NCI-H1048 (cell line): Measurements from ENCODE around the gene CTTNBP2.

ENCODE experiments used
- DNase-seq: peaks from one replicate; lab custom pipeline; 2025; lab: John Stamatoyannopoulos, UW

CTTNBP2 gene

DNA sequence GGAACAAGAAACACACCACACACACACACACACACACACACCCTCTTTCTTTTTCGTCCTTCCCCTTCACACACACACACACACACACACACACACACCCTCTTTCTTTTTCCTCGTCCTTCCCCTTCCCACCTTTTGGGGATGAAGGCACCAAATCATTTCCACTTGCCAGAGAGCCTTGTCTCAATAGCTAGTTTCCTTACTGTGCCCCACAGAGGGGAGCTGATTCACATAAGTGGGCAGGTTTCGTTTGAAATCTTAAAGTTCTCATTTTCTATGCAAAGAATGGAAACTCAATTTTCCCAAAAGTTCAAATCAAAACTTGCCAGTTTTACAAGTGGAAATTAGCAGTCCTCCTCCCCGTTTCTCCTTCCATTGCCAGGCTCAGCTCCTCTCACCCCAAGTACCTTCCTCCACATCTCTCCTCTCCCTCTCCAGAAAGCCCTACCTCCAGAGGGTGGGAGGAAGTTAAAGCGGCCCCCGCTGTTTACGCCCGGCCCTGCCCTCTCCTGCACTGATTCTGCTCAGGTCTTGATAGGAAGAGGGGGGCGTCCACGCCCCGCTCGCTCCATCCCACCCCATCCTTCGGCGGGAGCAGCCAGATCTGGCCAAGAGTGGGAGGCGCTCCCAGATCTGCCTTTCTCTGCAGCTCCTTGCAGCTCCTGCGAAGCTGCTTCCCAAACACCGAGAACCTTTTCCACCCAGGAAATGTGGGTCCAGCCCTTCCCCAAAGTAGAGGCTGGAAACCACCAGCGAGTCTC, 1.3 kb downstream of the CTTNBP2 start:
- DNase-seq: no peak

DNA sequence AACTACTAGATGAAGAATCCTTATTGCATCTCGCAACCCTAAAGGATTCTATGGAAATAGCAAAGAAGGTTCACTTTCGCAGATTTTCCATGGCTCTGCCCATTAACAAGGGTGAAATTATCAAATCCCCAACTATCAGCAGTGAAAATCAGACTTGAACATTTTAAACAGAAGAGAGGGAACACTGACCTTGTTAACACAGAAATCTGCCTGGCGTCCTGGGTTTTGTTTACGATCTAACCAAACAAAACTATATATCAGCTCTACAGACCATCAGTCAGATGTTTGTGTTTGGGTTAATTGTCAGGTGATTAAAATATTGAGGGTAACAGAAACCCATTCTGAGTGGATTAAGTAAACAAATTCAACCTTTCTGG, 1.9 kb downstream of the CTTNBP2 start:
- no peak for DNase-seq

DNA sequence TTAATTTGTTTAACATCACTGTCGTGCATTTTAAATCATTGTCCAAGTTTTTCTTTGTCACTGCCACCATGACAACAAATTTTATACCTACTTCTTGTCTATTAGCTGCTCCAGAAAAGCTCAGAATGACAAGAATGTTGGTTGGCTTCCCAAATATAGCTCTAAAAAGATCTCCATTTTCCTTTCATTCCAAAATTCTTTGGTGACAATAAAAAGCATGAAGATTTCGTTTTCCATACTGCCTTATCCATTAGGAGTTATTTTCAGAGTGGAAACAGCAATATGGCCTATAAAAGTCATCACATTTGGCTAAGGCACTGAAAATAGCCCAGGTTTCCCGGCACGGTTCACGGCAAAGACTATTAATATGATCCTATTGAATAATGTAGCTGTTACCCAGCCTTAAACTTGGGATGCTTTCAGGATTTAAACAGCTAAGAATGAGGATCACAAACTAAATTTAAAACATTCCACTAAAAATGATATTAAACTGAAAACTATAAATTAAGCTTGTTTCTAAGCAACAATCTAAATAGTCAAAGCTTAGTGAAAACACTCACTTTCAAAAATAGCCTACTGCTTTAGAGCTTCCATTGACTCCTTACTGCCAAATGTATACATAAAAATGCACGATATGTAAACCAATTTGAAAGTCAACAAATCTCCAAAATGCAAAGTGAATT, 2.7 kb downstream of the CTTNBP2 start:
- no peak for DNase-seq

DNA sequence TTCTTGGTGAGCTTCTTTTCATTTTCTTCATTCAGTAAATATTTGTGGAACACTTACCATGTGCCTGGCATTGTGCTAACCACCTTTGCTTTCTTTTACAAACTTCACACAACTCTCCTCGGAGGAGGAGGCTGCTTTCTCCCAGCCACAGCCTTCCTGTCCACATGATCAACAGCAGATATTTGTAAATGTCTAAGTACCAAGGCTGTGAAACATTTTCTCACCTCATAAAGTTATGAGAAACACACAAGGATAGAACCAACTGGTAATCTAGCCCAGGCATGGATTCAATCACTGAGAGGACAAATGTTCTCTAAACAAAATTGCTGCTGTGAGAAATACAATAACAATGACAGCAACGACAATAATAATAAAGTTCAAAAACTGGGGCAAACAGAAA, 3.9 kb downstream of the CTTNBP2 start:
- no peak for DNase-seq

DNA sequence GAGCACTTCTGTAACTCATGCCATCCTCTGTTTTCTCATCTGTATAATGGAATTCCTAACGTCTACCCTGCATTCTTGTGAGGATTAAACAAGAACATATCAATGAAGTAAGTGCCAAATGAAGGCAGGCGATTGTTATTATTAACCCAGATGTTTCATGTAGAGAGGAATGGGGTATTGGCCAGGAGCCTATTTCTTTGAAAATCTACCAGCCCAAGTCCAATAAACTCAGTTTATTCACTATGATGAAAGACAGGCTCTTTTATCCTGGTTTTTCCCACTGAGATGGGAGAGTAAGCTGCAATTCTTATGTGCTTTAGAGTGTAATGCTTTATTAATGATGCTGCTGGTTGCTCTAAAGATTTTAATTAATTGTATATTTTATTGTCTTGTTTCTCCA, 9.6 kb downstream of the CTTNBP2 start:
- DNase-seq: no peak

DNA sequence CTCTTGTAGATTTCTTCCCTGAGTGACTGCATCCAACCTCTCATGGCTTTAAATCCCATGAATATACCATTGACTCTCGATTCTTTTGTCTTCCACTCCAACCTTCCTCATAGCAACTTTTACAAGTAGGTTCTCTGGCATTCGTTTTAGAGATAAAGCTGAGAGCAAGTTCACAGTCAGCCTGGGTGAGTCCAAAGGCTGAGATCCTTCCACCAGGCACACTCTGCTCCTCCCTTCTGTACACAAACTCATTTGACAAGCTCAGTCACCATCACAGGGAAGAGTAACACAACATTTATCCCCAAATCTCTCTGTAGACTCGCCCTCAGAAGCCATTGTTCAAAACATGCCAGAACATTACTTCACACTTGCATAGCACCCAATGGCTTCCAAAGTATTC, 10.9 kb downstream of the CTTNBP2 start:
- no peak for DNase-seq

DNA sequence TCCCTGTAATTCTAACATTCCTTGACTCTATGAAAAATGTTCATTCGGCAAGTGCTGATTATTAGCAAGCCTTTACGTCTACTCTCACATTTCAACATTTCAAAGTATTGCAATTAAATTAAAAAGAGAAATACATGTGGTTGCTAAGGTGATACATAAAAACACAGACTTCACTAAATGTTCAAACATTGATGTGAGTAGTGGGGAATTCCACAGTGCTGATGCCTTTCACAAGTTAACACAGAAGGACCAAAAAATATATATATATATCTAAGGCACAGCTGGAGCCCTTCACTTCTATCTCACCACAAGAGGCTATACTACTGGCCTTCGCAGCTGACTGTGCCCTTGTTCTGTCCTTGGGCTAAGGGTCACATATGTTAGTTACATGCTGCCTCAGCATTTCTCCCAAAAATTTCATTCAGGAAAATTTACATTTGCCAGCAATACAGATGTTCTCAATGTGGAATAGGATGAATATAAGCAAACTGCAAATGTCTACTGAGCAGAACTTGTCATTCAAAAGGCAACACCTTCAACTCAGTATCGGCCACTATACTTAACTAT, 13.9 kb downstream of the CTTNBP2 start:
- DNase-seq: no peak

DNA sequence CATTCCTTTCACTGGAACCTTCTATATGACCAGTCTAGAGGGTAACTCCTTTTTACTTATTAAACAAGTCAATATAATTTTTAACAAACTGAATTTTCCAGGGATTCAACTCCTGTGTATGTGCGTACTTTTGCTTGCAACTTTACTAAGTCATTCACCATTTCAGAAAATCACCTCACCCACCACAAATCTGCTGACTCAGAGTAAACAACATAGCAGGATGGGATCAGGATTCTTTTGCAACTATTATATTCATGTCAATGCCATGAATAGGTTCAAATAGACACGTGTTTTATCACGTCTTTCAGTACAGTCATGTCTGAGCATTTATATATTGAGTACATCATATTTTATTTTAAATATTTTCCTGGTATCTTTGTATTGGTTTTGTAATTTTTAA, 14.5 kb downstream of the CTTNBP2 start:
- DNase-seq: no peak

DNA sequence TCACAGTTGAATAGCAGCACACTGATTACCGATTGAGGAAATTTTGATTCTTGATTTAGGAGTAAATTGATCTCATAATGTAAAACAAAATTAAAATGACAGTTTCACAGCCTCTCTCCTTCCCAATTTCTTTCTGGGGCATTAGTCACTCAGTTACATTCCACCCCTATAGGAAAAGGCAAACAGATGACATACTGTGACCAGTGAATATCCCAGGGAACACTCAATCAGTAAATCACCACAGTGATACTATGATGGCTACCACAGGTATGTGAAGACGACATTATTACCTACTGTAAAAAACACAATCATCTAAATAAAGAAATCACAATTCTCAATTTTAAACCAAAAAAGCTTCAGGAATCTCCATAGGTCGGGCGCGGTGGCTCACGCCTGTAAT, 15.5 kb downstream of the CTTNBP2 start:
- DNase-seq: no peak

DNA sequence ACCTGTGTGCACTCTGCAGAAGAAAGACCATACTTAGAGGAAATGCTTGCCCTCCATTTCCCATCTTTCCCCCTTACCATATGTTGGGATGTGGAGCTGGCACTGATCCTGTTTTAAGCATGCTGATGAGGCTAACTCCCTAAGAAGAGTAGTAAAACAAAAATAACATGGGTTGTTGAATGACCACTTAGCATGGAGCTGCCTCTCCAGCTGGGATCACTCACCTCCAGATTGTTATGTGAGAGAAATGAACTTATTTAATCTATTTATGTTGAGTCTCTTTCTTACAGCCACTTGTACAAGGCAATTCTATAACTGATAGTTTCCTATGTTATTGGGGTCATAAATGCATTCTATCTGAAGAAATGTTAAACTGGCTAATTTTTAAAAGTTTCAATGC, 17.0 kb downstream of the CTTNBP2 start:
- no peak for DNase-seq

DNA sequence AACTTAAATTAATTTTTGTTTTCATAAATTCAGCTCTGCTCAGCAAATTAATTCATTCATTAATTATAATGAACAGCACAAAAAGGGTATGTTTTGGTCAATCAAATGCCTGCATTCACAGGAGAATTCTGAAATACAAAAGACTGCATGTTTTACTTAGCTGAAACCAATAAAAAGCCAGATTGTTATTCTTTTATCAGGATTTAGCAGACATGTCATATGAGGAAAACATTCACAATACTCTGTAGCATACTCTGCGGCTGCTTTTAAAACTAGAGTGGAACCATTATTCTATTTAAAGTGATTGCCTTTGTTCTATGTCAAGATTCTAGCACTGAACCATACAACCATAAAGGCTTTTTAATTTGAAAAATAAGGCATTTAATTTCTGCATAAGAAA, 19.1 kb downstream of the CTTNBP2 start:
- DNase-seq: no peak

DNA sequence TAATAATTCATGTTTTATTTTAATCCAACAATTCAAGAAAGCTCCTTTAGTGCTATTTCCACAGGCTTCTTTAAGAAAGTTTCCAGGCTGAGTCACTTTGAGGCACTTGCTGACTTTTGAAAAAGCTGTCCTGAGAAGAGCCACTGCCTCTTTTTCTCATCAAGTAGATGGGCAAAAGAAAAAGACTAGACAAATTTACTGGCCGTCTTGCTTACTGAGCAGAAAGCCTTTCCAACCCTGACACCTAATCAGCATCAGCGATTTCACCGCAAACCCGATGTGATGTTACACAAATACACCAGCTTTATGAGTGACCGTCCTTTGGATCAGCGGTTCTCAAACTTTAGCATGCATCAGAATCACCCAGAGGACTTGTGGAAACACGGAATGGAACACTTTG, 24.3 kb downstream of the CTTNBP2 start:
- DNase-seq: no peak

DNA sequence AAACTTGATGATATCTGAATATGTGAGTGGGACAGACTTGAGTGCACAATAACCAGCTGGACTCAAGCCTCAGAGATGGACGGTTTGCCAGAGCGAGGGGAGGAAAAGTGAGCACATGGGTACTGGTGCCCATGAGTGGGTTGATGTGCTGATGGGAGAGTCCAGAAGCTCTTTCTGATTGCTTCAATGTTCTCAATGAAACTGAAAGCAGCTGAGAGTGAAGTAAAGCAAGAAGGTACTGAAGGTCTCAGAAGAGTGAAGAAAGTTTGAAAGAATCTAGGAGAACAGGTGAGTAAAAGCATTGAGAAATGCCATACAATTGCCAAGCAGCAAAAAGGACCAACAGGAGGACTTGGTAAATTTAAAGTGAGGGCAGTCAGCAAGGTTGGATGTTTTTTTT, 28.6 kb downstream of the CTTNBP2 start:
- DNase-seq: no peak

DNA sequence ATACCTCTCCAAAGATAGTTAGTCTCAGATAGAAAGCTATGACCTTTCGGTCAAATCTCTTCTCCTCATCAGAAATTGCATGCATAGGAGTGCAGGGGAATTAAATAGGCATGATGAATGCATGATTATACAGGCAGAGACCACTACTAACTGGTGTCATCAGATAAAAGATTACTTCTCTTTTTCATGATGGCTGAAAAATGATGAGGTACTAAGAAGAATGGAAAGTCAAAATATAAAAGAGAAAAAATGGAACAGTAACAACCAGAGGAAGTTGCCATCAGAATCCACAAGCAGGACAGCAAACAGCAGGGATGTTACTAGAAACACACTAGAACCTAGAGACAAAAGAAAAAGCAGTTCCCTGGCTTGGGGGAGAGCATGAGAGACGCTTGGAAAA, 31.6 kb downstream of the CTTNBP2 start:
- no peak for DNase-seq

DNA sequence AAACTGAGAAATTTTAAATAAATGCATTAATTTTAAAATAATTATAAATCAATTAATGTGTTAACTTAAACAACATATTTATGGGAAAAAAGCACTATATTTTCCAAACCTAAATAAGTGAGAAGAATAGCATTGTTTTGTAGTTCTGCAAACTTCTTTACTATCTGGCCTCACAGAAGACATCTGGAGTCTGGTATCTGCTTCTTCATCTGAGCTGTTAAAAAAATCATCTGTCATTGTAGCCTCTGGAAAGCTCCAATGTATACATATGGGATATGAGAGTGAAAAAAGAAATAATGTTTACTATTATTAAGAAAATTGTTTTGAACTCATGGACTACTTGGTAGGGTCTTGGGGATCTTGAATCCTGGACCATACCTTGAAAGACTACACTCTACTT, 32.2 kb downstream of the CTTNBP2 start:
- no peak for DNase-seq

DNA sequence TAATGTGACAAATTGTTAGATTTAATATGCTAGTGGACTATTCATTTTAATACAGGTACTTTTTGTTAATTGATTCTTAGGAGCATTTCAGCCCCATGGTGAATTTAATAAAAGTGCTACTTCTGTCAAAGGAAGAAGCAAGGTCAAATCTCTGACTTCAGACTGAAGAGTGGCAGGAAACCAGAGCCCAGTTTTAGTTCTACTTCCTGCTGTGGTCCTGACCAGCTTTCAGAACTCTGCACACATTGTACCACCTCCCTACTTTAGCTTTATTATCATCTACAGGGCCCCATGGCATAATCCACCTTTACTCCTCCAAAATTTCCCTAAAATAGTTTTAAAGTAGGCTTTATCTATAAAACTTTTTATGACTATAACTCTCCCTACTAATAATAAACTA, 33.7 kb downstream of the CTTNBP2 start:
- DNase-seq: no peak

DNA sequence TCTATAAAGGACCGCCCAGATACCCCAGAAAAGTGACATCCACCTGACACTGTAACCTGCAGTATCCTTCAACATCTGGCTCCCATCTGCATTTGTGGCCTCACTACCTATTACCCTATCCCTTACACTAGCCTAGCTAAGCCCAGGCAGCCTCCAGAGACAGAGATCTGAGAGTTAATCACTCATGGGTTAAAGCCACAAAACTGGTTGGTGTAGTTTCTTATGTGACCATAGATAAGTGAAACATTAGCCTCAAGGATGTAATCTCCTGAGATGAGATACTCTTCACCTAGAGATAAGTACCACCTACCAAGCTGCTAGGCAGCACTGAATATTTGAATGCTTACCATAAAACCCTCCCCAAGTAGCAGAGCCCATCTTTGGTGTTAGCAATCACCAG, 35.4 kb downstream of the CTTNBP2 start:
- DNase-seq: no peak

DNA sequence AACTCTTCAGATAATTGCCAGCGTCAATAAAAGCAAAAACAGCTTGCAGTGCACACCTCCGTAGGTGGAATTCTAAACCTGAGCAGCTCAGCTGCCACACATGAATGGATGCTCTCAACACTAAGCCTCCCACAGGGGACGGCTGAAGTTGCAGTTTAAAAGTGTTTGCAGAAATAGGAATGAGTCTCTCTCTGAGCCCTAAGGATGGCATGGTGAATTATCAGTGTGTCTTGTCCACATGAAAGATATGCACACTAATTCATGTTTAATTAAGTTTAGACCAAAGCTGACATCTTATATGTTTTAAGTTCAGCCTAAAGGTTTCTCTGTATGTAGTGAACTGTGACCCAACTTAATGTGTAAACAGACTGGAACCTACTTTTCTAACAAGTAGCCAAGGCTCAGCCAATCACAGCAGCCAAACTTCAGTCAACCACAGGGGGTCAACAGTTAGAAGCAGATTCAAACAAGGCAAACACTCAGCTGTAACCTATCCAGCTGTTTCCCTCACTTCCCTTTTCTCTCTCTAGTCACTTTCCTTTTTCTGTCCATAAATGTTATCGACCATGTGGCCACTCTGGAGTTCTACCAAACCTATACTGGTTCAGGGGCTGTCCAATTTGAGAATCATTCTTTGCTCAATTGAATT, 38.1 kb downstream of the CTTNBP2 start:
- no peak for DNase-seq

DNA sequence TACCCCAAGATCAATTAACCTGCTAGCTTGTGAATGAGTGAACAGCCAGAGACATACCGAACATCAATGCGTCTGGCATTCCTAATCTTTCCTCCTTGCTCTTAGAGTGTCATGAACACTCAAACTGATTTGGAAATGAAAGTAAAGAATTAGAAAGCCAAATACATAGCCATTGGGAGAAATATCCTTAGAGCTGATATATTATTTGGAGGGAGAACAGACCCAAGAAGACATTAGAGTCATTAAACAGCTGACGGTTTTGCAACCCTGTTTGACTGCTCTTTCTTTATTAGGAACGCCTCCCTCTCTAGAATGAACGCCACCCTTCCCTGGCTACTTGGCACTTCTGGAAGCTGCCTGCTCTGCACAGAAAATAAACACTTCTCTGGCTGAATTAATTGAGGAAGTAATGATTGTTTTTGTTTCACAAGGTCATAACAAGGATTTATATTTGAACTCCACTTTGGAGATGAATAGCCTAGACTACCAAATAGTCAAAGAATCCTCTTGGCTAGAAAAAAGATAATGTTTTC, 42.8 kb downstream of the CTTNBP2 start:
- DNase-seq: no peak

DNA sequence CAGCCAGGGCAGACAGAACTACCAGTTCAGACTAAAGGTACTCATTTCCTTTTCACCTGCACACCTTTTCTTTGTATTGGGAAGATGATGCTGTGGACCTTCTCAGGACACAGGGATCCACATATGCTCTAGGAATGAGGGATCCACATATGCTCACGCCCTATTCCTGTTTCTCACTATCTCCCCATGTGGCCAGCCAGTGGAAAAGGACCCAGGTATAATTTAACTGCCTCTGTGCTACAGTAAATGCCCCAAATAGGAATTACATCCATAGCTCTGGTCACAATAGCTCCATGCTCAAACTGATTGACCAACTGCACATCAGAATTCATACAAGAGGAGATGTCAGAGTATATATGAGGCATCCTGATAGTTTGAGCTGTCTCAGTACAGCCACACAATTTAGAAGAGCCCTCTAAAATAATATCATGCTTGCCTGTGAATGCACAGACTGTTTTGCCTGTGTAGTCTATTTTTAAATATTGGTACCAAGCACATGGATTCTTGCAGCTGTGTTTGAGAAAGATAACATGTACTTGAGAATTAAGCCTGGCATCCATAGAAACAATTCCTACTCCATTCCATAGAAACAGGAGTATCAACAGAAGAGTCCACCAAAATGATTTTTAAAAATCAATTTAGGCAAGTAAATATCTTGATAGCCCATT, 43.7 kb downstream of the CTTNBP2 start:
- DNase-seq: no peak

DNA sequence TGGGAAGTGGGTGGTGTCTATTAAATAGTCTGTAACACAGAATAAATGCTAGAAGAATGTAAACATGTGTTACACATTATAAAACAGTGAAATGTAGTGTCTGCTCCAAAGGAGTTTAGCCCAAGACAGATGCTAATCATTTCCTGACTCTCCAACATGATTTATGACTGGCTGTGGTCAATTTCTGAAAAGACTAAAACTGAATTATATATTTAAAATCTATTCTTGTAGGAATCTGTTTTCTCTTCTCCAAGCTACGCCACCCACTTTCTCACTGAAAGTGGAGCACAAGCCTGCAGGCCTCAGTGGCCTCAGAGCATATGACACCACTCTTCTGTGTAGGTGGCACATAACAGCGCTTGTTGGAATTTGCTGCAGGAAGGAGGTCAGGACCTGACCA, 44.4 kb downstream of the CTTNBP2 start:
- no peak for DNase-seq

DNA sequence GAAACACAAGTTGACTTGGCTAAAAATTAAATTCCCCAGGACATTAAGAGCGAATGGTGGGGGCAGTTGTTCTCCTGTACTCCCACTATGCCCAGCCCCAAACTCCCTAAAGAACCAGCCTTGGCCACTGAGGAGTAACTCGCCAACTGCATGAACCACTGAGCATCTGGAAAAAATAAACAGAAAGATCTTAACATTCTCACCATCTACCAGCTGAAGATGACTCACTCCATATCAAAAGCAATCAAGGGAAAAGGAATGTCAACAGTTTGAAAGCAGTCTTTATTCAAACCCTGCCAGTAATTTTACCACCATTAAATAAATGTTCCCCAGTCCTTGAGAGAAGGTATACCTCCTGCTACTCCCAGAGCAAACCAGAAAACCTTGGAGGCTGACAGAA, 45.4 kb downstream of the CTTNBP2 start:
- DNase-seq: no peak
